NT2/D1 (cell line): Measurements from ENCODE around the gene PTPRN2.

Source experiments
- SUZ12 ChIP-seq: IDR thresholded peaks from 2 replicates; pipeline ENCODE4 v1.6.1; 2011; ENCODE audit not compliant: insufficient read length, insufficient read depth; ENCODE audit errors: extremely low read depth
- YY1 ChIP-seq: IDR thresholded peaks from 2 replicates; pipeline ENCODE4 v1.6.1; 2011; ENCODE audit not compliant: insufficient read length, insufficient read depth

DNA sequence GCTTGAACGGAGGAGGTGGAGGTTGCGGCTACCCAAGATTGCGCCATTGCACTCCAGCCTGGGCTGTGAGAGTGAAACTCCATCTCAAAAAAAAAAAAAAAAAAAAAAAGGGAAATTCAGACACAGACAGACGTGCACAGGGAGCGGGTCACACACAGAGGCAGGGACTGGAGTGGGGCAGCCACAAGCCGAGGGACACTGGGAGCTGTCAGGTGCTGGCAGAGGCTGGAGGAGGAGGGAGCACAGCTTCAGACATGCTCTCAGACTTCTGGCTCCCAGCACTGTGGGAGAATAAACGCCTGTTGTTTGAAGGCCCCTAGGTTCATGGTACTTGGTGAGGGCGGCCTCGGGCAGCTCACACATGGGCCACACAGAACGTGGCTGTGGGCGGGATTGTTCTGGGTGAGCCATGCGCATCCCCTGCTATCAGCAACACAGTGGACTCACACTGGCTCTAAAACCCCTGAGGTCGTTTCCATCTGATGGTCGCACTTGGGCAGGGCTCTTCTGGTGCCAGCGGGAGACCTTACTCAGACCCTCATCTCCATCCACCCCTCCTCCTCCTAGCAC is 874.9 kb downstream of the PTPRN2 start:
- TF ChIP-seq SUZ12: no peak
- TF ChIP-seq YY1: no peak
